ENCODE measurements around the gene DPYSL4. TPM values are rescaled to one million over a fixed set of nuclear protein-coding genes. Genes with fewer than 3 reads are reported as not detected.

The DPYSL4 gene
- total RNA-seq, 1 experiment from 2014 or later: 26.3 TPM

DNA sequence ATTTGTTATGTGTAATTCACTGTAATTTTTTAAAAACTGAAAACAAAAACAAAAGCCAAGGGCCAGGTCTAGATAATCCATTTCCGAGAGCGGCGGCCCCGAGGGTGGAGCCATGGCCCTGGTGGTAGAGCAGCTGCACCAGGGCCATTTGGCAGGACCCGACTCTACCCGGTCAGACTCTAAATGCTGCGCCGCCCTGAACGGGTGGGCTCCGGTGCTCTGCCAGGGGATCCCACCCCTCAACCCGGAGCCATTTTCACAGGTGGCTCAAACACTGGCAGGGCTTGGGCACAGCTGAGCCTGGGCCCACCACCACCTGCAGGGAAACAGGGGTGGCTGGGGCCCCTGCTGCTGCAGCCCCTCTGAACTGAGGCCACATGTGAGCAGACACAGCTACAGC is 56.9 kb downstream of the DPYSL4 start:
- H3K4me2 ChIP-seq (ENCODE audit: insufficient read depth, insufficient read length, low read length): no peak overlapping the region
- no peak overlapping the region for H2BK15ac ChIP-seq (ENCODE audit: low read depth, low read length)
- H4K8ac ChIP-seq (replicated peaks; ENCODE audit: insufficient read length, low read depth, low read length): no peak overlapping the region
- H3K9me3 Mint-ChIP-seq: no peaks in the 10 kb centered on the region; a peak in 1 of 5 replicates
- no peak overlapping the region for H2BK12ac ChIP-seq (ENCODE audit: insufficient read length, low read depth, low read length)
- no peak overlapping the region for H4K5ac ChIP-seq (ENCODE audit: insufficient read length, low read depth, low read length)
- H3K23ac ChIP-seq (ENCODE audit: insufficient read length, low read depth, low read length): no peak overlapping the region
- DNase-seq: no peak
- no peak overlapping the region for H3K56ac ChIP-seq (ENCODE audit: insufficient read length, low read depth, low read length)
- no peak overlapping the region for H2BK20ac ChIP-seq (ENCODE audit: low read depth, low read length, poor library complexity, severe bottlenecking)
- H2BK5ac ChIP-seq (ENCODE audit: insufficient read length, low read length): no peak overlapping the region
- no peak overlapping the region for H2AFZ ChIP-seq (ENCODE audit: low read length)
- H3K79me2 ChIP-seq (ENCODE audit: insufficient read depth, low read length): no peaks in the 10 kb centered on the region
- H3K27me3 Mint-ChIP-seq (ENCODE audit: low read depth): peaks cover 3% of the 10 kb centered on the region
- H4K20me1 ChIP-seq (ENCODE audit: control insufficient read depth, insufficient read depth, insufficient read length): no peaks in the 10 kb centered on the region
- no peaks in the 10 kb centered on the region for H3K36me3 Mint-ChIP-seq (ENCODE audit: insufficient read depth in 1 of 3, low read depth in 3 of 3)
- no peak overlapping the region for H3K9ac ChIP-seq (ENCODE audit: extremely low read depth, insufficient read length, low read length)
- no peak overlapping the region for H3T11ph ChIP-seq (ENCODE audit: low read length)
- no peaks in the 10 kb centered on the region for H3K9me3 ChIP-seq (ENCODE audit: control insufficient read depth, low read depth, low read length)
- no peaks in the 10 kb centered on the region for H3K27me3 ChIP-seq (ENCODE audit: insufficient read depth, low read length)
- no CpG with 5 or more reads among the region's 11 CpGs for WGBS (ENCODE audit: extremely low coverage, insufficient read length, low lambda C conversion rate)
- no peak overlapping the region for H3K27ac Mint-ChIP-seq
- no peaks in the 10 kb centered on the region for H3K79me1 ChIP-seq (ENCODE audit: insufficient read depth, low read depth, low read length, poor library complexity, severe bottlenecking)
- no peak overlapping the region for H3K4me3 Mint-ChIP-seq
- H2BK120ac ChIP-seq (ENCODE audit: low read depth, low read length, poor library complexity, severe bottlenecking): no peak overlapping the region
- no peak overlapping the region for H4K91ac ChIP-seq (ENCODE audit: insufficient read length, low read depth, low read length)
- TF ChIP-seq, protein P1, sequence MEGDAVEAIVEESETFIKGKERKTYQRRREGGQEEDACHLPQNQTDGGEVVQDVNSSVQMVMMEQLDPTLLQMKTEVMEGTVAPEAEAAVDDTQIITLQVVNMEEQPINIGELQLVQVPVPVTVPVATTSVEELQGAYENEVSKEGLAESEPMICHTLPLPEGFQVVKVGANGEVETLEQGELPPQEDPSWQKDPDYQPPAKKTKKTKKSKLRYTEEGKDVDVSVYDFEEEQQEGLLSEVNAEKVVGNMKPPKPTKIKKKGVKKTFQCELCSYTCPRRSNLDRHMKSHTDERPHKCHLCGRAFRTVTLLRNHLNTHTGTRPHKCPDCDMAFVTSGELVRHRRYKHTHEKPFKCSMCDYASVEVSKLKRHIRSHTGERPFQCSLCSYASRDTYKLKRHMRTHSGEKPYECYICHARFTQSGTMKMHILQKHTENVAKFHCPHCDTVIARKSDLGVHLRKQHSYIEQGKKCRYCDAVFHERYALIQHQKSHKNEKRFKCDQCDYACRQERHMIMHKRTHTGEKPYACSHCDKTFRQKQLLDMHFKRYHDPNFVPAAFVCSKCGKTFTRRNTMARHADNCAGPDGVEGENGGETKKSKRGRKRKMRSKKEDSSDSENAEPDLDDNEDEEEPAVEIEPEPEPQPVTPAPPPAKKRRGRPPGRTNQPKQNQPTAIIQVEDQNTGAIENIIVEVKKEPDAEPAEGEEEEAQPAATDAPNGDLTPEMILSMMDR (conservative IDR thresholded peaks at IDR 0.05): no peak
- no peak overlapping the region for H2AK5ac ChIP-seq (ENCODE audit: insufficient read length, low read length)
- no peak overlapping the region for H3K27ac ChIP-seq (ENCODE audit: insufficient read length, low read depth, low read length)
- H3K23me2 ChIP-seq (ENCODE audit: insufficient read length, low read depth, low read length, poor library complexity, severe bottlenecking): peaks cover 2% of the 10 kb centered on the region
- H3K4ac ChIP-seq (ENCODE audit: low read depth, low read length): no peak overlapping the region
- H3K18ac ChIP-seq (ENCODE audit: insufficient read length, low read depth, low read length): no peak overlapping the region
- H3K14ac ChIP-seq (ENCODE audit: insufficient read depth, low read length): no peak overlapping the region
- peaks cover 4 to 14% of the 10 kb centered on the region in 2 experiments for H3K4me1 Mint-ChIP-seq
- H3K4me1 ChIP-seq (ENCODE audit: insufficient read depth, low read length): no peaks in the 10 kb centered on the region

Data from H9 (cell line).